Effector CD4-positive, alpha-beta T cell (primary cell): ENCODE measurements around the gene JAZF1.

Source experiments
- DNase-seq: peaks from one replicate; pipeline ENCODE4 v3.0.0-alpha.2; 2020

JAZF1 gene

DNA sequence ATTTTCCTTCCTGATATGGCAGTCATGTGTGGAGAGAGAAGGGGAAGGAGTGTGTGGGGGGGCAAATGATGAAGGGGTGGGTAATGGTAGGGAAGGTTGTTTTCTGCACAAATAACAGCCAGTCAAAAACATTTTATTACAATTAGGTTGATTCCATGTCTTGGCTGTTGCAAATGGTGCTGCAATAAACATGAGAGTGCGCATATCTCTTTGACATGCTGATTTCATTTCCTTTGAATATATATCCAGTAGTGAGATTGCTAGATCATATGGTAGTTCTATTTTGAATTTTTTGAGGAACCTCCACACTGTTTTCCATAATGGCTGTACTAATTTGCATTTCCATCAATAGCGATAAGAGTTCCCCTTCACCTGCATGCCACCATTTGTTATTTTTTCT, 10.6 kb upstream of the JAZF1 start:
- no peak for DNase-seq

DNA sequence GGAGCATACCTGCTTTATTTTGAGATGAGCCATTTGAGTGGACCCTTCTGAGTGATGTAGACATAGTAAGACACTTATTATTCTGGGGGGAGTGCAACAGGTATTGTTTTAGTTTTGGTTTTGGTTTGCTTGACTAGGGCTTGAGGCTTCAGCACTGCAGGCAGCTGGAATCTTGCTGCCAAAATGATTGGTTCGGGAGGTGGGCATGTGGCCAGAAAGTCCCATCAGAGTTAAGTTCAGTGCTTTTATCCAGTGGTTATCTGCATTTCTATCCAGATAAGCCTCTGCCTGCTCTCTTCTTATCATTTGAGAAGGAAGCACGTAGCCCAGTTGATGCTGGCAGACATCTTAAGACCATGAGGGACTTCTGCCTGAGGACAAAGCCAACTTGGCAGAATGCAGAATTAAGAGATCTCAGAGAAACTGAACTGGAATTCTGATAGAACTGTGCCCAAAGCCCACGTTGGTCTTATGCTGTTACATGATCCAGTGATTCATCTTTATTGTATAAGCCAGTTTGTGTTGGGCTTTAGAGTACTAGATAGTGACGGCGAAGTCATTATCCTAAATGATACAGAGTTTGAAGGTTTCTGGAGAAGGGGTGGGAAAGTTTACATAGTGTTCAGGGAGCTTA, 9.6 kb upstream of the JAZF1 start:
- DNase-seq, result no peak

DNA sequence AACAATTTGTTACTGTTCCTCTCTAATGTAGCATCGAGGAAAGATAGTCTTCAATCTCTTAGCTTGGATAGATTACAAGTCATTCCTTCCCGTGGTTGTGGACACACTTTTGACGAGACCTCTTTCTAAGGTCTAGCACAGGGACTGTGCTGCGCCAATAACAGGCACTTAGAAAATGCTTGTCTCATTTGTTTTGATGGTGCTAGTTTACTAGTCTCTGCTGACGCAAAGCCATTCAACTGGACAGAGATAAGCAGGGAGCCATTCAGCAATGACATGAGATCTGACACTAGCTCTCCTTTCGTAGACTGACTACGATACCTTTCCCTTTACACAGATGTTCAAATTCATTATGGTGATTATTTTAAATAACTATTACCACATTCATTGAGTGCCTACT, 6.4 kb upstream of the JAZF1 start:
- DNase-seq, result no peak

DNA sequence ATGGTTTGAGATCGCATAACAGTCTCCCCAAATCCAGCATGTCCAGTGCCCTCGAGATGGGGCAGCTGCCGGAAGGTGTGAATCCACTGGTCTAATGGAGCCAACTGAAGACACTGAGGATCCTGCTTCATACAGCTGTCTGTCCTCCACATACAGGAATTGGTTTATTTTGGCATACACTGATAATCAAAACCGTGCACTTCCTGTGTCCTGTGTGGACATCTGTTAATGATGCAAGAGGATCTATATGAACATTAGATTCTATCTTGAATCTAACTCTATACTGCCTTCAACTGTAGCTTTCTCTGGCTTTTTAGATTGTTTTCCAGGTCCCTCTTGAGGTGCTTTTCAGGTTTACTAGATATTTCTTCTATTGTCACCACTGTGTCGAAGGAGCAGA, 3.0 kb upstream of the JAZF1 start:
- no peak for DNase-seq

GRCh38 chr7:28182071-28182471, 1.5 kb upstream of the JAZF1 start:
- DNase-seq, result no peak

DNA sequence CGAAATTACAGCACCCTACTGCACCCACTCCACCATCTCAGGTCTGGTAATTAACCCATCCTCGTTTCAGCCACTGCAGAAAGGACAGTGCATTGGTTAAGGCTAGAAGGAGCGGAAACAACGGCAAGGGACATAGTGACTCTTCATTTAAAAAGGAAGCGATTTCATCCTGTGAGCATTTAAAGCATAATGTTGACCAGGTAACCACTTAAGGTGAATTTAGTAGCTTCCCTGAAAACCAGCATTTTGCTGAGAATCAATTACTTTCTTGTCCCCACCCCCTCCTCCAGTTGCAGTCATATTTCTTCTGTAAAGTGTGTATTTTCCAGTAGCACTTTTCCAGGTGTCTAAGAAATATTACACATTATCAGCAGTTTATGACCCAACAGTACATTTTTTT, 821 bp upstream of the JAZF1 start:
- DNase-seq, result no peak

DNA sequence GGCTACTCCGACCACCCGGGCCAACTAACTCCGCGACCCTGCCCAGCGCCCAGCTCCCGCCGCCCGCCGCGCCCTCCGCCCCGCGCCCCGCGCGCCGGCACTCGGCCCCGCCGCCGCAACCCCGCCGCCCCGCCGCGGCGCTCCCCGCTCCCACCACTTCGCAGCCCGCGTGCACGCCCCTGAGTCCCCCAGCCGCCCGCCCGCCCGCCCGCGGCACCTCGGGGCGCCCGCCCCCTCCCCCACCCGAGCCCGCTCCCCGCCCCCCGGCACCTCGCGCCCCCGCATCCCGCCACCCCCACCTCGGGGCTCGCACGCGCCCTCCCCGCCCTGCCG, 598 bp downstream of the JAZF1 start:
- no peak for DNase-seq

DNA sequence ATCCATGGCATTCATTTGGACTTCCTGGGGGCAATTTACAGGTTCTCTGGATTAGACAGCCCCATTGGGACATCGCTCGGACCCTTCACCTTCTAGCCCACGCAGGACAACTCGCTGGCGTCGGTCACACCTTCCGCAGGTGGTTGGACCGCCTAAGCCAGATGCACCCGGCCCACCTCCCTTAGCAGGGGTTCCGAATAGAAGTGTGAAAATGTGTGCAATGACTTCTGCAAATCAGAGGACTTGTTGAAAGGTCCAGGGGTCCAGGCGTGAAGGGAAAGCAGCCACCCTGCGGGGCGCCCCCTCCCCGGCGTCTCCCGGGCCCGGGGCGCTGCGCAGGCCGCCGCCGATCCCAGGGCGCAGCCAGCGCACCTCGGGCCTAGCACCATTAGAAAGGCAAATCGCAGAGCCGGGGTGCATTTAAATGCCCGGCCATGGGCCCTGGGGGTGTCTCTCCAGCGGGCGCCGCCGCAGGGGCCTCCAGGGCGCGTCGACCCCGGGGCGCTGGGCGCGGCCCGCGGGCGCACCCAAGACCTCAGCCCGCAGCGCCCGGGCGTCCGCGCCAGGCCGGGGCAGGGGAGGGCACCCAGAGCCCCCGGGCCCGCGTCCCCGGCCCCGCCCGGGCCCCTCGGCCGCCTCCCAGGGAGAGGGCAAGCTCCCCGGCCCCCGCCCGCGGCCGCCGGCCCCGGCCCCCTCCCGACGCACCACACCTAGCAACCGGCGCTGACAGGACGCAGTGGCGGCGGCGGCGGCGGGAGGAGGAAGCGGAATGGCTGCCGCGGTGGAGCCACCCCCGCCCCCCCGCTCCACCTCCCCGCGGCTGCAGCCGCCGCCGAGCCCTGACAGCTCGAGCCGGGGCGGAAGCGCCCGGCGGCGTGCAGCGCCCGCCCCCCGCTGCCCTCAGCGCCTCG, 1.2 kb downstream of the JAZF1 start:
- peak; percentile 69 for DNase-seq

DNA sequence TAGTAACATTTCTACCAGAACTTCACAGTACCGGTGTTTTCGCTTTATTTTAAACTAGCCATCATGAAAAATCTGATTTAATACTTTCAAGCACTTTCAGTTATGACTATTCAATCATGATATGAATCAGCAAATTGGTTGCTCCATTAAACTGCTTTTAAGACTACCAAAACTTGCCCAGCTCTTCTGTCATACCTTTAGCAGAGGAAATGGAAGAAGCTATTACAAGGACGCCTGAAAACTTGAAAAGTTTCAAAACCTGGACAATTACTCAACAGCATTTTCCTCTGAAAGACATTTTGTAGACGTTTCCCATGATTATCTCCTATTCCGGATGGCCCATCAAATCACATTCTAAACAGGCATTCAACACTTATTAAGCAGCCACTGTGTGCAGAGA, 2.0 kb downstream of the JAZF1 start:
- no peak for DNase-seq

DNA sequence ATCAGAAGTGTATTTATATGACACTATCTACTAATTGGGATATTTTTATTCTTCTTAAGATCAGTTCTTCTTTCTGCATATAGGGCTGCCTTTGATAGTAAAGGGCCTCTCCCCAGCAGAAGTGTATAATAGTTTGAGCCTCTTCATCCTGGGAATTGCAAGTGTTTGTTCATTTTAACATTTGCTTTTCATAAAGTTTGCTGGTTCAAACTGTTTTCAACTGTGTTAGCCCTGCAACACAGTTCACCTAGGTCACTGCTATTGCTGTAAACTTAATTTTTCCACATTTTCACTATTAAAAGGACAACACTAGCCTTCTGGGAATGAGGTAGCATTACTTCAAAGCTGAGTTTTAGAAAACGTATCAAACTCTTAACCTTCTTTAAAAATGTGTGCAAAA, 2.8 kb downstream of the JAZF1 start:
- no peak for DNase-seq

DNA sequence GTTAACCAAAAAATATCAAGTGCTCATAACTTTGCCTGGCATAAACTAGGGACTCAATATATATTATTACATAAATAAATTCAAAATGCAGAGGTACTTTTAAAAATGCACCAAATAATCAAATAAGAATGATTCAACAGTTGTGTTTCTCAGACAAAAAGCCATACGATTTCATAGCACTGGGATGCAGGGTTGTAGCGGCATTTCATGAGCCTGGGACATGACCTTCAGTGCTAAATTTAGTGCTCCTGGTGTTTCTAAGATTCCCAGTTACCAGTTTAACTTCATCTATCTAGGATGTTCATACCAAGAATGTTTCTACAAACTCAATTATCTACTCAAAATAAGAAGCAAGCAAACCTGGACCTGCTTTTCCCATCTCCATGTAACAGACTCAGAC, 4.0 kb downstream of the JAZF1 start:
- DNase-seq, result no peak

GRCh38 chr7:28176174-28176573, 4.4 kb downstream of the JAZF1 start:
- DNase-seq, result no peak

GRCh38 chr7:28174901-28175661, 5.5 kb downstream of the JAZF1 start:
- DNase-seq, result no peak

GRCh38 chr7:28174442-28174841, 6.2 kb downstream of the JAZF1 start:
- no peak for DNase-seq

GRCh38 chr7:28173531-28173930, 7.1 kb downstream of the JAZF1 start:
- DNase-seq, result no peak

DNA sequence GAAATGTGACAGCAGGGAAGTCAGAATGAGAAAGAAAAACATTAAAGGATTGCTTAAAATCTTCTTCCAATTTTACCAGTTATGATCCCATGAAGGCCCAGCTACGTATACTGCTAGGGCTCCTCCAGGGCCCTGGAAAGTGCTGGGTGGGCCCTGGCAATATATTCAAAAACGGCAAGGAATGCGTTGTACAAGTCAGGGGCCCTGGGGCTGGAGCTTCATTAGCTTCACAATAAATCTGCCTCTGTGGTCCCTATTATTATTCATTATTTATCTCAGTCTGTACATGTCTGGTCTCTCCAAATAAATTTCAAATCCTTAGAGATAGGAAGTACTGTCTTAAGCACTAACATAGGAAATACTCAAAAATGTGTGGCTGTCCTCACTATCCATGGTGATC, 7.6 kb downstream of the JAZF1 start:
- no peak for DNase-seq

DNA sequence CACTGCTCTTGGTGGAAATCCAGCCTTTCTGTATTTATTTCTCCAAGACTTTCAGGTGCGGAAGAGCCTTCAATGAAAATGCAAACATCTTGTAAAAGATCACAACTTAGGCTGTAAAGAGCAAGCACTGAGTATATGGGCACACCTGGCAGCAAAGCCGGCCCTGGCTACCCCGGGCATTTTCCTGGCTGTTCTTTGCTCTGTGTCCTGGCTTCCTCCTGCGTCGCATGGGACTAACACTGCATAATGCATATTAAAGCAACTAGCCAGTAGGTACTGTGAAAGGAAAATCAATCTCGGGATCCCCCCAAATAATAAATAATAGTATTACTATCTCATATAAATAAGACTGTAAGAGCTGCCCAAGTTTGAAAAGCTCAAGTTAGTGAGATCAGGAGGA, 9.9 kb downstream of the JAZF1 start:
- no peak for DNase-seq

DNA sequence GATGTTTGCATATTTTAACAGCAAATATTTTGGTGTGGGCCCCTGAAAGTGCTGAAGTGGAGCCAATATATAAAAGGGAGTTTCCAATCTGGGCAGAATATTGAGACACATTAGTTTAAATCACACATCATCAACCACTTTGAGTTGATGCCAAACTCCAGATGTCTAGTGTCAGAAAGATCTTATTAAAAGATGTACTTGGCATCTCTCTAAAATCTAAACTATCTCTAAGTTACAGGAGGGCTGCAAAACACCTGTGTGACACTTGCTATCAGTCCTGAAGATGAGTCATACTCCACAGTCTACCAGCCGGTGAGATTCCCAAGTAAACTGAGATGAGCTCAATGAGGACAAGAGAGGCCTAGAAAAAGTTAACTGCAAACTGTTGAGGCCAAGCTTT, 11.4 kb downstream of the JAZF1 start:
- DNase-seq, result no peak

DNA sequence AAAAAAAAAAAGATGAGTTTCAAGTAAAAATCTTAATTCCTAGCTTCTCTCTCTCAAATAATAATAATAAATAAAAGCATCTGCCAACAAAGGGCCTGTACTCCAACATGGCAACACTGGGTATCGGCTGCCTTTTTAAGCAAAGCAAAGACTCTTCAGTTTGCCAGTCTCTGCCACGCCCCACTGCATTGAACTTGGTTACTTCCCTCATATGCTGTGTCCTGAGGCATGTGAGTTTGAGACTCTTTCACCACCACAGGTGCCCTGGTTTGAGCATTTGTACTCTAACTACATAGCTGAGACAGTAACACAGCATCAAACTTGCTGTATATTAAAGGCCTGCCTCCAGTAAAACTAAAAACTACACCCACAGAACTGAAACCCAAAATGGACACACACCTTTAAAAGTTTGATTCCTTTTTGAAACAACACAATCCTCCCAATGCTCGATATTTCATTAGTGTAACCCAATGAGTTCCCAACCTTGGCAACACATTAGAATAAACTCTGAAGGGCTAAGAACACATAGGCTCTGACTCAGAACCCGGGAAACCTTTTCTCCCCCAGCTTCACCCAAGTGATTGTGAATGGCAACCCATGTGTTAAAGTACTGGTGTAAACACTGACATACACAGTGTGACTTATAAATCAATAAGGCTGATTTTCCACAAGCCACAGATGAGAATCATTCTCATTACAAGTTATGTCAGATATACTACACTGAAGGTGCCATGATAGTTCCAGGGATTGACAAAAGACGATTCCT, 12.0 kb downstream of the JAZF1 start:
- no peak for DNase-seq

- DNase-seq, result no peak
Observed at GRCh38 chr7:28166982-28167715, 13.4 kb downstream of the JAZF1 start.

DNA sequence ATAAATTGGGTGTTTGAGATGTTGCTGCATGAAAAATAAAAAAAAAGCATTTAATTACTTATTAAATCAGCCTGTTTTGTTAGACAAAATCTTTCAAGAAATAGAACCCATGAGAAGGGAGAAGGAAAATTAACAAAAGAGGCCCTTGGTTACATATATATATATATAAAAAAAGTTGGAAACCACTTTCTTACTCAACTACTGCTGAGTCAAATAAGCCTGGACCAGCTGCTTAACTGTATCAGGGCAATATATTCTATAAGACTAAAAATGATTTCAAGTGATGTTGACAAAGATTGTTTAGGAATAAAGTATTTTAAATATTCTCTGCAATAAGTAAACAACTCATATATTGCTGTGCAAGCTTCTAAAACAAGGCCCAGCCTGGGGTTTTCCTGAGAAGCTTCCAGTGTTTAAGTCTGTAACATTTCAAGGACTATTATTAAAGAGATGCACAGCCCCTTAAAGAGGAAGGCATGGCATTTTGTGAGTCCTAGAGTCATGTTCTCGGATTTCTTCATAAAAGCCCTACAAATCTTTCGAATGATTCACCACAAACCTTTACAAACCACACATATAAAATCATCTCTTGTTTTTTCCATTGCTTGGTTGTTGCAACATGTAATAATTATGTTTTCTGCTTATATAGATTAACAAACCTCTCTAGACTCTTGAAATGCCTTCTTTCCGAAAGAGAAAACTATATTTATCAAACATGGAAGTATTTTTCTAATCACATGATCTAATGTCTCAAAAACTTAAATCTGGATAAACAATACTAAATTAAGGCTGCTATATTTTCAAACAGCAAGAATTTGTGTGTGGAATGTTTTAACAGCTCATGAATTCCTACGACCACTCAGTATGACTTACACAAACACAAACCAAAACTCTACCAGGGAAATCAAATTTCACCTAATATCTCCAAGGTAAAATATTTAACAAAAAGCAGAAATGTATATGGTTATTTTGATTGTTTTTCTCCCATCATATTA, 14.3 kb downstream of the JAZF1 start:
- DNase-seq, result no peak
